ENCODE measurements around the gene MDFIC.

MDFIC gene

GRCh38 chr7:114929570-114929969, 7.7 kb downstream of the MDFIC start:
- no peak for DNase-seq

DNA sequence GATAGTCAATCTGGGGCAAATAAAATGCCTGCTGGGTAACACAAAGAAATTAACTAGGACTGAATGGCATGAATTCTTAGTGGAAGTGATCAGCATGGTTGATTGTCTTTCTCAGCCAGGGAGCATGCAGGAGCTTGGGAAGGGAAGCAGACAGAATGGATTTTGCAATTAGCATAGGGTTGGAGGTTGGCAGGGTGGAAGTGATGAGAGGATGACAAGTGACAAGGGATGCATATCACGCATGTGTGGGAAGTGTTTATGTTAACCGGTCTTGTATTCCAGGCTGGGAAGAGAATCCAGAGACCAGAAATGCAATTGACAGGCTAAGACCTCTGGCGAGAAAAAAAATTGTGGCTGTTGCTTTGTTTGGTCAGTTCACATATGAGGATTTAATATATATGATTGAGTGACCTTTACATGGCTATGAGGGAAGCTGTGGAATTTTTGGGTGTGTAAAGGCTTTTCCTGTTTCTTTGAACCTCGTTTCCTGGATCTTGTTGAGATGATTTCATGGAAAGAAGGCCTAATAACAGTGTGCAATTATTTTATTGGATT, 8.3 kb downstream of the MDFIC start:
- peak; percentile 71 for DNase-seq

DNA sequence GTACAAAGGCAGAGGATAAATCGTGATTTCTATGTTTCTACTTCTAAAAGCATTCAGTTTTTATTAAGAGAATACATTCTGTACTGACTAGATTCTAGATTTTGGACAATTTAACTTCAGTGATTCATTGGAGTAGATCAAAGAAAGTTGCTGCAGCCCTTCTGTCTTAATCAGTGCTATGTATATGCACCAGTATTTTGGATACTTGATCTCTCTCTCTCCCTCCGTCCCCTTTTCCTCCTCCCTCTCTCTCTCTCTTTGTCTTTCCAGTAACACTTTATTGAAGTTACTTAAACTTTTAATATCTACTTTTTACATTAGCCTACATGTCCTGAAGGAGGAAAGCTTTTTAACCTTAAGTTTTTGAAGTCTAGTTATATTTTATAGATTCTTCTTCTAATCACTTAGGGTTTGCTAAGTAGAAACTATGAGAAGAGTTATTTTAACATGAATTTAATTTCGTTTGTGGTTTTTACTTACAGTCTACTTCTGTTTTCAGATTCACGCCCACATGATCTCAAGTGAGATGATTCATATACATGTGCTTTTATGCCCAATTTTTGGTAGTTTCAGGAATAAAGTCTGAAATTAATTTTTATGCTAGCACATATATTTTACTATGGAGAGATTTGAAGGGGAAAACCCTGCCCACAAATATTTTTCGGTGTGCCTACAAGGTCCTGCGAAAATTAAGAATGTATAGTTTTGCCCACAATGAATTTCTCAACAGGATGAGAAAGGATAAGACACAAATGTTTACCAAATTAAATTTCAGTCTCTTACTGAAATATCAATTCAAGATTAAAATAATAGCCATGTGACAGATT, 9.1 kb downstream of the MDFIC start:
- DNase-seq: peak; percentile 96

- DNase-seq: no peak
These were observed 9.7 kb downstream of the MDFIC start for GRCh38 chr7:114931656-114932011.

GRCh38 chr7:114932991-114933390, 11.1 kb downstream of the MDFIC start:
- DNase-seq: peak; percentile 77

GRCh38 chr7:114933658-114934057, 11.8 kb downstream of the MDFIC start:
- no peak for DNase-seq

- DNase-seq: no peak
These were observed 12.2 kb downstream of the MDFIC start for GRCh38 chr7:114934086-114934485.

DNA sequence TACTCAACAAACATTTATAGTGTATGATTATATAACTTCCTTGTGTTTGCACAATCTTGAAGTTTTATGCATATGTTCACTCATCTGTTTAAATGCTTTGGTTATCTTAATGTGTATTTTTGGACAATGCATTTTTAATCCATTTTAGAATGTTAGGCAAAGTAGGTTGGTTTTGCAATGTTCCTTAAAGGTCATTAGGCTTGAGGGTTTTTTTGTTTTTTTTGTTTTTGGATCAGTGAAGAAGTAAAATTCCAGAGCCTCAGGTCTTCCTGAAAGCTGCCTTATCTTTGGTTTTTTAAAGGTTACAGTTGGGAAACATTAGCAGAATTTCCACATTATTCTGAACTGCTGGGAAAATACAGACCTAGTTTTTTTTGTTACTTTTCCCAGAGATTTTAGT, 12.8 kb downstream of the MDFIC start:
- DNase-seq: peak; percentile 55

- DNase-seq: peak; percentile 82
These were observed 14.6 kb downstream of the MDFIC start for GRCh38 chr7:114936471-114936870.

GRCh38 chr7:114937446-114937845, 15.6 kb downstream of the MDFIC start:
- no peak for DNase-seq

GRCh38 chr7:114938785-114939184, 16.9 kb downstream of the MDFIC start:
- DNase-seq: no peak

- no peak for DNase-seq
These were observed 17.7 kb downstream of the MDFIC start for GRCh38 chr7:114939484-114940097.

- DNase-seq: peak; percentile 42
These were observed 18.3 kb downstream of the MDFIC start for GRCh38 chr7:114940220-114940619.

DNA sequence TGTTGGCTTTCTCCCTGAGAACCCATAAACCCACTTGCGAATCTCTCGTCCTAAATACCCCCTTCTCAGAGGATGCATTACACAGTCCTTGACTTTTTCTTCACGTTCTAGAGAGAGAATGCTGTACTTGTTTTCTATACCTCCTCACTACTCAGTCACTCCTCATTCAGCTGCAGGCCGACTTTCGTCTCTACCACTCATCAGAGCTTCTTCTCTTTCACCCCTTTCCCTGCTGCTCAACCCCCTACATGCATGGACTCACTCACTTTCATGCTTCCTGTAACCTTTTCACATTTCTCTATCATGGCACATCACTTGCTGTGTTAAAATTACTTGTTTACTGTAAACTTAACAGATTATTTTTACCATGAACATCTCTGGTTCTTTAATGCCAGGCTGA, 19.8 kb downstream of the MDFIC start:
- DNase-seq: no peak

DNA sequence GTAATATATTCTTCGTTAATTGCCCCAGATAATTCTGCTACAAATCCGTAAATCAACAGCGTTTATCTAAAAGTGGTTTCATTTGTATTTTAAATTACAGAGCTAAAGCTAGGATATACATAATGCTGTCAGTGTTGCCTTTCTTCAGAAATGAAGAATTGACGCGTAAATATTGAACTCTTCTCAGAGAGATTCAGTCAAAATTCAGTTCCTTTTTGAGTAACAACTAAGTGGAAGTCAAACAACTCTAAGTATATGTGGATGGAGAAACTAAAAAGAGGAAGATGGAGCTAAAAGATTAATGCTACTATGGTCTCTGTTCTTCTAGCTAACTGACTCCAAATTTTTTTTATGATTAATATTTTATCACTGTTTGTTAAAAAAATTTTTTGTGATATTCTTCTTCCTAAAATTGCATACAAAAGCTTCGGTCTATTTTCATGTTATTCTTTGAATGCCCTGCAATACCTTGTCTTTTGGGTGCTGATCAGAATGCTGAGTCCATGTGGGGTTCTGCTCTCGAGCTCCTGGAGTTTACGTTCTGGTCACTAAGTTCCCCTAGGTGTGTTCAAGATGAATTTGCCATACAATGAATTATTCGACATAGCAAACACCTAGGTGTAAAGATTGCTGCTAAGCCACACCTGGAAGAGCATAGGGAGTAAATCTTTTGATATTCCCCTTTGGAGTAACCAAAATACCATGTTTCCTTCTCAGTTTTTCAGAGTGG, 20.7 kb downstream of the MDFIC start:
- peak; percentile 64 for DNase-seq

DNA sequence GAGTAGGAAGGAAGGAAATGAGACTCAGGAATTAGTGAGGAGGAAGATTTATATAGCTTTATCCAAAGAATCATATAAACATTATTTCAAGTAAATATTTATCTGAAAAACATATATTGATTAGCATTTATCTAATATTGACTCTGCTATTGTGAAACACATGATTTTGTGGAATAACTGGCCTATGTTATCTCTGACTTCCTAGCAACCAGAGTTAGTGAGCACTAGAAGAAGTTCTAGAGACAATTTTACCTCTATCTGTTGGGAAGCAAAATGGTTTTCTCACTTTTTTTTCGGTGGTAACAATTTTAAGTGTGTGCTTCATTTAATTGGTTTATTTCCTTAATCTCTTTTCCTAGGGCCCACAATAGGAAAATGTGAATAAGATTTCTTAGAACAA, 21.6 kb downstream of the MDFIC start:
- DNase-seq: no peak

- DNase-seq: no peak
These were observed 22.3 kb downstream of the MDFIC start for GRCh38 chr7:114943953-114944744.

DNA sequence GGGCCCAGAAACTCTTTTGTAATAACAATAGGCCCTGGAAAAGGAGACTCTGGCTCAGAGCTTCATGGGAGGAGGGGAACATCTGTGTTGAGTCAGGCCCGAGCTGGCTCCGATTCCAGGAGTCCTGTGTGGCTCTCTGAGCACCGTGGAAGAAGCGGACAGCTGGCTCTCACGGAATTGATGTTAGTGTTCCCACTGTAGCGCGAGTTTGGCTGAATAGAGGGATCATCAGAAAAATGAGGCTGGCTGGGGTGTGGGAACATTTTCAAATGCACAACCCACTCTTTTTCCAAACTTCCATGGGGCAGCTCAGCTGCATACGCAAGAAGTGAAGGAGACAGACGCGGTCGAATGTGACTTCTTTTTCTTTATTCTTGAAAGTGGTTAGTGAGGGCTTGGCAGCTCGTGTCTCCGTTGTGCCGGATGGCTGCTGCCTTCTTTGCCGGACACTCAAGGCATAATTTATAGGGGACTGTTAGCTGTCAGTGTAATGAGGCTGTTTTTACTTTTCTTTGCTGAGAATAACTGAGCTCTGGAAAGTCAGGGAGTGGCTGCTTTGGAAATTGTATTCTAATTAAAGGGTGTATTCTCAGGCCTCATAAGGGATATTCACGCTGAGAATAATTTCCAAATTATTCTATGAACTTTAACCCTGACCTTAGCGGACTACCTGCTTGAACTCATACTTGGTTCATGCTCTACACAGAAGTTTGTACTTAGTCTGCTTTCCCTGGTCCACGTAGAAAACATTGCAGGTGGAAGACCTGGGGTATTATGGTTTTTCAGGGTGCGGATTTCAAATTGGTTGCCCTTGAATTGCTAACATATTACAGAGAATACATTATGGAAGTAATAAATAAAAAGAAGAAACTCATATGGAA, 23.1 kb downstream of the MDFIC start:
- no peak for DNase-seq

- DNase-seq: no peak
These were observed 27.3 kb downstream of the MDFIC start for GRCh38 chr7:114949231-114949630.

DNA sequence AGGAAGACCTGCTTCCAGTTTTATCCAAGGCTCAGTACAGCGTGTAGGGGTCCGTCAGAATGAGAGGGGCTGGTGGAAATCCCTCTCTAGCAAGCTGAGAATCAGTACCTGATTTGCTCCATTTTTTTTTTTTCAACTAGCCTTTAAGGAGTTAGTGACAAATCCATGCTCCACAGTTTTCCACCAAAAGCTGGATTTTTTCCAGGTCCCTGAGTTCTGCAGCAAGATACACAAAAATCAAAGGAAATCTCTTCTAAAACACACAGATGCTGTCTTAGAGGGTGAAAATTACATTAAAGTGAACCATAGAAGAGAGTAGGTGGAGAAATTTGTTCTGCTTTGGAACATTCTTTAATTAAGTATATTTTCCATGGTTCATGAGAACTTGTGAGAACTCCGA, 30.4 kb downstream of the MDFIC start:
- DNase-seq: no peak

GRCh38 chr7:114953724-114954123, 31.8 kb downstream of the MDFIC start:
- DNase-seq: no peak

- DNase-seq: no peak
These were observed 34.8 kb downstream of the MDFIC start for GRCh38 chr7:114956702-114957101.
